Adrenal gland (tissue), 12 donors: ENCODE results near the gene DCAF7. TPM values are rescaled to one million over a fixed set of nuclear protein-coding genes. Genes with fewer than 3 reads are reported as not detected.

ENCODE experiments used
- DNase-seq, 7 donors: peaks; one replicate each; pipeline ENCODE4 v3.0.0-alpha.2; 2019 to 2020
- H3K27ac ChIP-seq, 5 donors: fragments of 200-600 bp; sonication (generic) in 4 of 5; 1 replicate in 3 of 5; 2 replicates in 2 of 5; pipeline versions ENCODE4 v1.5.1 to v1.8.0; 2016 to 2020; ENCODE audit warnings: mild to moderate bottlenecking in 1 of 5
- H3K27me3 ChIP-seq: fragments of 200-600 bp; 2 replicates; pipeline ENCODE4 v1.8.0; 2021
- H3K36me3 ChIP-seq, 2 donors: fragments of 200-600 bp; replicated peaks in 1 of 2; 1 replicate in 1 of 2; 2 replicates in 1 of 2; pipeline versions ENCODE4 v1.5.1 to v1.8.0; 2018 to 2022
- H3K4me1 ChIP-seq, 2 donors: fragments of 200-600 bp; replicated peaks in 1 of 2; 1 replicate in 1 of 2; 2 replicates in 1 of 2; pipeline versions ENCODE4 v1.5.1 to v1.8.0; 2018 to 2021
- H3K4me3 ChIP-seq, 4 donors: fragments of 200-600 bp; sonication (generic) in 3 of 4; one replicate each; pipeline ENCODE4 v1.5.1; 2016 to 2018
- H3K9me3 ChIP-seq, 3 donors: fragments of 200-600 bp; sonication (generic) in 1 of 3; replicated peaks in 1 of 3; 1 replicate in 2 of 3; 2 replicates in 1 of 3; pipeline versions ENCODE4 v1.5.1 to v1.8.0; 2016 to 2021
- POLR2A ChIP-seq, 2 donors: fragments of 450-650 bp; IDR thresholded peaks; one replicate each; pipeline ENCODE4 v1.6.1; 2017; ENCODE audit warnings: antibody characterized with exemption in 2 of 2, mild to moderate bottlenecking in 2 of 2, moderate library complexity in 1 of 2
- WGBS, 4 donors: extraction: QIAGEN DNeasy Blood & Tissue Kit in 2 of 4; methylation state at CpG; one replicate each; pipeline versions ENCODE4 v1.1.5 to v1.1.7; 2013 to 2017; 5-methylcytosine and 5-hydroxymethylcytosine counted together
- intact Hi-C, 2 donors: fragments of 100-400 bp; cut with DNase I; formaldehyde crosslinking; loops; one replicate each; pipeline versions ENCODE4 v1.14.1 to v1.15.0; 2022 to 2023
- polyA plus RNA-seq, 3 donors: library from polyadenylated mRNA; stranded (reverse); fragments of 200-250 nt in 2 of 3; fragments of 350-450 nt in 1 of 3; fragmentation: Illumina TruSeq in 1 of 3; extraction: RNeasy Lipid Tissue Mini Kit (QIAGEN cat#74804) in 1 of 3; gene quantifications; one replicate each; pipeline ENCODE4 v1.2.3, GENCODE V29; 2013 to 2014
- total RNA-seq, 9 donors: library from RNA; depleted of rRNA in 4 of 9; stranded (reverse); fragments of >200 nt in 4 of 9; fragments of 120-200 nt in 1 of 9; fragmentation: NEBNext Ultra II Directional in 1 of 9; extraction: Animal tissue kit (Norgen Biotek cat#: 25700) in 1 of 9; gene quantifications; one replicate each; pipeline versions ENCODE4 v1.1.0 to v1.2.4, GENCODE V29; 2013 to 2023
- TF ChIP-seq, protein P1 (sequence below), 6 experiments: fragments of 450-650 bp in 4 of 6; fragments of 200-600 bp in 2 of 6; sonication (generic) in 1 of 6; IDR thresholded peaks; 1 replicate in 5 of 6; 2 replicates in 1 of 6; pipeline versions ENCODE4 v1.5.1 to v1.8.0; 2016 to 2021; ENCODE audit warnings: antibody characterized with exemption in 6 of 6, mild to moderate bottlenecking in 2 of 6, moderate library complexity in 1 of 6
- donor health status: healthy with polysubstance abuse.
- donor health status: Bipolar disorder and iron deficiency.
- donor health status: DM: yes; HTN: yes; CAD: no.
- donor health status: DM: no; HTN: no; CAD: no.
- donor health status: DM: no; HTN: no; CAD: no.
- donor health status: DM: yes; HTN: yes; CAD: no.

Gene DCAF7
- total and polyA plus RNA-seq, 12 donors, result 12.2 to 69.8 (median 48.2) TPM

DNA sequence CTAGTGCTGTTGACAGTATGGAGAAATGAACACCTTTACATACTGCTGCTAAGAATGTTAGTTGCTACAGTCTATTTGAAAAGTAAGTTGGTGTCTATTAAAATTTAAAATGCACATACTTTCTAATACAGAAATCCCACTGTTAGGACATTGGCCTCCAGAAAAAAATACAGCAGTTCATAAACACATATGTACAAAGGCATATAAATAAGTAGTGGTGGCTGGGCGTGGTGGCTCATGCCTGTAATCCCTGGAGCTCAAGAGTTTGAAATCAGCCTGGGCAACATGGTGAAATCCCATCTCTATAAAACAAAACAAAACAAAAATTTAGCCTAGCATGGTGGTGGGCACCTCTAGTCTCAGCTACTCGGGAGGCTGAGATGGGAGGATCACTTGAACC lies 13.1 kb downstream of the DCAF7 start:
- no peak overlapping the region for H3K4me3 ChIP-seq
- 86 to 98% (median 96%) methylated on average over 2 of the region's 2 CpGs for WGBS, 4 donors
- H3K4me1 ChIP-seq, result peaks cover 0 to 11% of the 10 kb centered on the region in 2 donors
- intact Hi-C loops, result no loop called here
- no peaks in the 10 kb centered on the region for H3K27me3 ChIP-seq
- H3K9me3 ChIP-seq, result no peaks in the 10 kb centered on the region
- H3K27ac ChIP-seq, result no peak overlapping the region
- TF ChIP-seq POLR2A (IDR thresholded peaks at IDR 0.05), result no peak
- TF ChIP-seq, protein P1, sequence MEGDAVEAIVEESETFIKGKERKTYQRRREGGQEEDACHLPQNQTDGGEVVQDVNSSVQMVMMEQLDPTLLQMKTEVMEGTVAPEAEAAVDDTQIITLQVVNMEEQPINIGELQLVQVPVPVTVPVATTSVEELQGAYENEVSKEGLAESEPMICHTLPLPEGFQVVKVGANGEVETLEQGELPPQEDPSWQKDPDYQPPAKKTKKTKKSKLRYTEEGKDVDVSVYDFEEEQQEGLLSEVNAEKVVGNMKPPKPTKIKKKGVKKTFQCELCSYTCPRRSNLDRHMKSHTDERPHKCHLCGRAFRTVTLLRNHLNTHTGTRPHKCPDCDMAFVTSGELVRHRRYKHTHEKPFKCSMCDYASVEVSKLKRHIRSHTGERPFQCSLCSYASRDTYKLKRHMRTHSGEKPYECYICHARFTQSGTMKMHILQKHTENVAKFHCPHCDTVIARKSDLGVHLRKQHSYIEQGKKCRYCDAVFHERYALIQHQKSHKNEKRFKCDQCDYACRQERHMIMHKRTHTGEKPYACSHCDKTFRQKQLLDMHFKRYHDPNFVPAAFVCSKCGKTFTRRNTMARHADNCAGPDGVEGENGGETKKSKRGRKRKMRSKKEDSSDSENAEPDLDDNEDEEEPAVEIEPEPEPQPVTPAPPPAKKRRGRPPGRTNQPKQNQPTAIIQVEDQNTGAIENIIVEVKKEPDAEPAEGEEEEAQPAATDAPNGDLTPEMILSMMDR (IDR thresholded peaks at IDR 0.05), result no peak
- DNase-seq, result no peak
- H3K36me3 ChIP-seq, result no peaks in the 10 kb centered on the region

DNA sequence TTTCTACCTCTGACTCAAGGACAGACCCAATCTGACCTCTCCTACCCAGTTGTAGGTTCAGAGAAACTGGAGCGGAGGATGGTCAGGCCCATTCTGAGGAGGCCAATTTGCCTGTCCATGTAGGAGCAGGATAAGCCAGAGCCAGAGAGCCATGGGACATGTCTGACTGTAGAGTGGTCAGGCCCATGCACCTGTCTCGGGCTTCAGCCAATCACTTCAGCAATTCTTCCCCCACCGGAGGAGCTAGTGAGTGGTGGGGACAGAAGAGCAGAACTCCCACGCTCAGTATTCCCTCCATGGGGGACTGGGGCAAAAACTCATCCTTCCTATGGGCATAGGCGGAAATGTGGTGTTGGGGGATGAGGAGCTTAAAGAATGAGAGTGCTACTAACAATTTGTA lies 14.3 kb downstream of the DCAF7 start:
- Histone ChIP-seq H3K27ac (no peak overlapping the region), H3K4me1 (peaks cover 0 to 10% of the 10 kb centered on the region in 2 donors), H3K36me3 (no peaks in the 10 kb centered on the region), H3K4me3 (no peak overlapping the region), H3K27me3 (no peaks in the 10 kb centered on the region), H3K9me3 (no peaks in the 10 kb centered on the region)
- intact Hi-C loops, result no loop called here
- 95 to 97% (median 96%) methylated on average over 5 of the region's 5 CpGs for WGBS, 4 donors
- TF ChIP-seq, protein P1 (IDR thresholded peaks at IDR 0.05), result no peak
- TF ChIP-seq POLR2A (IDR thresholded peaks at IDR 0.05), result no peak
- DNase-seq, result peak in 1 of 7 donors; percentile 42

DNA sequence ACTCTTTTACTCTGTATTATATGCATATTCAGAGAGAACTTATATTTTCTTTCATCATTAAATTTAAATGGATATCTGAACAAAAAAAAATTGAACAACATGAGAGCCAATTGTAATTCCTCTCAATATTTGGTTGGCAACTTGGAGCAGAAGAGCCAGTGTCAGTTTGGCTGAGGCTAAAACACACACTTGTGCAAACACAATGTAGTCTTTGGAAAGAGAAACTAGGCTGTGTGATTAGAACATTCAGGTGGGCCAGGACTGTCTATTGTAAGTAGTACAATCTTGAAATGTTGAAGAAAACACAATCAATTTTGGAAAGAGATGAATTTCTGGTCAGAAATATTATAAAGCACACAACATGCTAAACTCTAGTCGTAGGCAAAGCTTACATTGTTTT lies 17.0 kb downstream of the DCAF7 start:
- H3K9me3 ChIP-seq, result no peaks in the 10 kb centered on the region
- H3K4me1 ChIP-seq, result peaks cover 0 to 10% of the 10 kb centered on the region in 2 donors
- no peaks in the 10 kb centered on the region for H3K36me3 ChIP-seq
- 93 to 100% (median 97%) methylated on average over 1 of the region's 1 CpG for WGBS, 4 donors
- H3K4me3 ChIP-seq, result no peak overlapping the region
- intact Hi-C loops, result no loop called here
- H3K27me3 ChIP-seq, result no peaks in the 10 kb centered on the region
- no peak for TF ChIP-seq POLR2A (IDR thresholded peaks at IDR 0.05)
- TF ChIP-seq, protein P1 (IDR thresholded peaks at IDR 0.05), result no peak
- no peak for DNase-seq
- no peak overlapping the region for H3K27ac ChIP-seq

DNA sequence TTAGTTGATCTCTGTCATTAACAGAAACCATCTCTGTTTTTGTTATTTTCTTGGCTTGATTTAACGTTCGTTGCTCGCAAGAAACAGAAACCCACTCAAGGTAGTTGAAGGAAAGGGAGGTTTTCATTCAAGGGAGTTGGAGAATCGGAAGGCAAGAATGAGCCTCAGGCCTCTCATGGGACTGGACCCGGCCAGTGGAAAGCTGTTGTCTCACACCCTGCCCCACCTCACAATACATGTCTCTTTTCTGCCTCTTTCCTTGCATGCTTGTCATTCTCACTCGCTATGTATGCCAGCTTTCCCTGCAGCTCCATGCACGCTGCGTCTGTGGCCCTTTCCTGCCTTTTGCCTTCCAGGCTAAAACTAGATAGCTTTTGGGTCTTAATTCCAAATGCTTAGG lies 18.3 kb downstream of the DCAF7 start:
- peaks cover 0 to 10% of the 10 kb centered on the region in 2 donors for H3K4me1 ChIP-seq
- H3K27ac ChIP-seq, result no peak overlapping the region
- H3K4me3 ChIP-seq, result no peak overlapping the region
- WGBS, 4 donors, result 83 to 92% (median 89%) methylated on average over 8 of the region's 8 CpGs
- no peak for DNase-seq
- TF ChIP-seq POLR2A (IDR thresholded peaks at IDR 0.05), result no peak
- H3K36me3 ChIP-seq, result no peaks in the 10 kb centered on the region
- no peaks in the 10 kb centered on the region for H3K27me3 ChIP-seq
- no peaks in the 10 kb centered on the region for H3K9me3 ChIP-seq
- intact Hi-C loops, result no loop called here

DNA sequence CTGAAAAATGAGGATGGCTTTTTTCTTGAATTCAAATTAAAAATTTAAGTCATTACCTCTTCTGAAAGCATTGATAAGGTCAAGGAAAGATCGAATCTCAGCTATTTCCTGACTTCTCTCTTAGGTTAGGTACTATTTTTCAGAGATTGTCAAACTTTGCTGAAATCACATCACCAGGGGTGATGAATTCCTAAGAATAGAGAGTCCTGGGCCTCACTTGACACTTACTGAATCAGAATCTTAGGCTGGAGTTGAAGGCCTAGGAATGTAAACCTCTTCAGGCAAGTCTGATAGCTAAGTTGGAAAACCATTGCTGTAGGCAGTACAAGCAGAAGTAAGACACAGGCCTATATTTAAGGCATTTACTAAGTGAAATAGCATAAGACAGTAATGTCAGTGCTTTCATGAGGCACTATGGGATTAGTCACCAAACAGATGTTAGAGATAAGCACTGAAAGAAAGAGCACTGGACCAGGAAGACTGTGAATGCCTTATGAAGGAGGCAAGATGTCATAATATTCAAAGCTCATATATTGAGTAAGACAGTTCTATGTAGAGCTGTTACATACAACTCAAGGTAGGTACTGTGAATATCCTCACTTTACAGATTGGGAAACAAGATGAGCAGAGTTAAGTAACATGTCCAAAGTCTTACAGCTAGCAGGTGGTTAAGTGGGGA lies 21.5 kb downstream of the DCAF7 start:
- Histone ChIP-seq H3K27me3 (no peaks in the 10 kb centered on the region), H3K36me3 (no peaks in the 10 kb centered on the region), H3K27ac (no peak overlapping the region), H3K9me3 (no peaks in the 10 kb centered on the region), H3K4me3 (no peak overlapping the region), H3K4me1 (peaks cover 0 to 6% of the 10 kb centered on the region in 2 donors)
- TF ChIP-seq, protein P1 (IDR thresholded peaks at IDR 0.05), result no peak
- TF ChIP-seq POLR2A (IDR thresholded peaks at IDR 0.05), result no peak
- intact Hi-C loops, result no loop called here
- 52 to 70% (median 55%) methylated on average over 1 of the region's 1 CpG for WGBS, 4 donors
- no peak for DNase-seq
